ENCODE results near the gene SEMA3B. TPM values are rescaled to one million over a fixed set of nuclear protein-coding genes. Genes with fewer than 3 reads are reported as not detected.

The SEMA3B gene
- total and polyA plus RNA-seq, 2 experiments from 2014 or later: 2.4 to 3.3 TPM

DNA sequence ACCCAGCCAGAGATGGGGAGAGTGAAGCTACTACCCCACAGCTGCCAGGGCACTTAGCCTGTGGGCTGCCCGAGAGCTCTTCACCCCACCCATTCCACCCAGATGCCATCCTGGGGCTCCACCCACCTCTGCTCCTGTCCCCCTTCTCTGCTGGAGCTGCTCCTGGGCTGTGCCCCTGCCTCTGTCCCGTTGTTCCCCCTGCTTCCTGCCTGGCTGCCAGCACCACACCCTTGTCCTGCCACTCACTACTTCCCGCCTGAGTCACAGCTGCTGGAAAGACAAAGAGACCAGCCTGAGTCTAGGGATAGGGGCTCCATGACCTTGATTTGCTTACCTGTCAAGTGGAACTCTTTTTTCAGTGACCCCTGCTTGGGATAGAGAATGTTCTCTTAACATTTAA lies 20.6 kb upstream of the SEMA3B start (continued):
- TF ChIP-seq, protein P1, sequence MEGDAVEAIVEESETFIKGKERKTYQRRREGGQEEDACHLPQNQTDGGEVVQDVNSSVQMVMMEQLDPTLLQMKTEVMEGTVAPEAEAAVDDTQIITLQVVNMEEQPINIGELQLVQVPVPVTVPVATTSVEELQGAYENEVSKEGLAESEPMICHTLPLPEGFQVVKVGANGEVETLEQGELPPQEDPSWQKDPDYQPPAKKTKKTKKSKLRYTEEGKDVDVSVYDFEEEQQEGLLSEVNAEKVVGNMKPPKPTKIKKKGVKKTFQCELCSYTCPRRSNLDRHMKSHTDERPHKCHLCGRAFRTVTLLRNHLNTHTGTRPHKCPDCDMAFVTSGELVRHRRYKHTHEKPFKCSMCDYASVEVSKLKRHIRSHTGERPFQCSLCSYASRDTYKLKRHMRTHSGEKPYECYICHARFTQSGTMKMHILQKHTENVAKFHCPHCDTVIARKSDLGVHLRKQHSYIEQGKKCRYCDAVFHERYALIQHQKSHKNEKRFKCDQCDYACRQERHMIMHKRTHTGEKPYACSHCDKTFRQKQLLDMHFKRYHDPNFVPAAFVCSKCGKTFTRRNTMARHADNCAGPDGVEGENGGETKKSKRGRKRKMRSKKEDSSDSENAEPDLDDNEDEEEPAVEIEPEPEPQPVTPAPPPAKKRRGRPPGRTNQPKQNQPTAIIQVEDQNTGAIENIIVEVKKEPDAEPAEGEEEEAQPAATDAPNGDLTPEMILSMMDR (conservative IDR thresholded peaks at IDR 0.05; ENCODE audit: low read depth in 2 of 2): no peak

DNA sequence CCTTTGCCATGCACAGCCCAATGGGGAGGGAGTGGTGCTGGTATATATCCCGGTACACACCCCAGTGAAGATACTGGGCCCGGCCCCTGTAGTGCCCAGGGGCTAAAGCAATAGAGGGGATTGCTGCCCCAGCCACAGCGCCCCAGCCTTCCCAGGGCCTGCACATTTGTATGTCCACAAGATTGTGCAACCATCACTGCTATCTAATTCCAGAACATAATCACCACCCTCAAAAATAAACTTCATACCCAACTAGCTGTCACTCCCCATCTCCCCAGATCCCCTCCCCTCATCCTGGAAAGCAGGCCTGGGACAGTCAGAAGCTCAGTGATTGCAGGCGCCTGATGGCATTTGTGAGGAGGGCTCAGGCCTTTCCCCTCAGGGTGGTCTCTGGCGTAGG lies 19.5 kb upstream of the SEMA3B start:
- Mint-ChIP-seq H3K27me3 (ENCODE audit: insufficient read depth, low read depth, poor library complexity) (peaks cover 7% of the 10 kb centered on the region), H3K4me1 (peaks cover 39% of the 10 kb centered on the region)

GRCh38 chr3:50250514-50250913 lies 18.4 kb upstream of the SEMA3B start:
- no peak for ATAC-seq
- peaks cover 15% of the 10 kb centered on the region for H3K4me1 ChIP-seq (ENCODE audit: insufficient read depth)
- no peak overlapping the region for H3K4me2 ChIP-seq
- H3K9me3 Mint-ChIP-seq: no peaks in the 10 kb centered on the region; the same call in 2 of the 3 replicates
- H3K79me2 ChIP-seq (replicated peaks; ENCODE audit: insufficient read depth): peaks cover 47% of the 10 kb centered on the region
- peaks cover 3% of the 10 kb centered on the region for H3K27me3 Mint-ChIP-seq (ENCODE audit: insufficient read depth, low read depth, poor library complexity)
- no peak overlapping the region for H3K4me3 ChIP-seq
- DNase-seq (ENCODE audit: low spot score): no peak
- no peak overlapping the region for H3K27ac Mint-ChIP-seq
- peaks cover 42% of the 10 kb centered on the region for H4K20me1 ChIP-seq (replicated peaks; ENCODE audit: insufficient read depth)
- peaks cover 22% of the 10 kb centered on the region for H3K36me3 Mint-ChIP-seq (ENCODE audit: low read depth)
- H3F3A ChIP-seq (replicated peaks; ENCODE audit: low read depth): peaks cover 8% of the 10 kb centered on the region
- H3K4me1 Mint-ChIP-seq: peaks cover 32% of the 10 kb centered on the region
- H3K27me3 ChIP-seq (ENCODE audit: insufficient read depth): no peaks in the 10 kb centered on the region
- H3K4me3 Mint-ChIP-seq: no peak overlapping the region
- H2AFZ ChIP-seq: no peak overlapping the region
- no peaks in the 10 kb centered on the region for H3K36me3 ChIP-seq (ENCODE audit: insufficient read depth)
- H3K9me2 ChIP-seq (ENCODE audit: insufficient read depth): no peaks in the 10 kb centered on the region
- no peak overlapping the region for H3K27ac ChIP-seq (ENCODE audit: low read depth)
- TF ChIP-seq, protein P1 (conservative IDR thresholded peaks at IDR 0.05; ENCODE audit: low read depth in 2 of 2): no peak
- TF ChIP-seq NANOG (IDR thresholded peaks at IDR 0.05; ENCODE audit: borderline replicate concordance) (no peak), ZNF331 (CRISPR knock-in tag; IDR thresholded peaks at IDR 0.05; ENCODE audit: low read depth) (no peak), CREB1 (CRISPR knock-in tag; IDR thresholded peaks at IDR 0.05; ENCODE audit: low read depth) (no peak), ETS1 (IDR thresholded peaks at IDR 0.05) (no peak), POLR2AphosphoS5 (IDR thresholded peaks at IDR 0.05; ENCODE audit: low read depth) (no peak), EZH2 (IDR thresholded peaks at IDR 0.05; ENCODE audit: low read depth, unreplicated experiment) (no peak)

More for the DNA sequence above, 19.5 kb upstream of the SEMA3B start:
- H4K20me1 ChIP-seq (replicated peaks; ENCODE audit: insufficient read depth): peaks cover 42% of the 10 kb centered on the region
- ATAC-seq (no peak), DNase-seq (ENCODE audit: low spot score) (no peak)
- Mint-ChIP-seq H3K36me3 (ENCODE audit: low read depth) (peaks cover 23% of the 10 kb centered on the region), H3K4me3 (no peak overlapping the region), H3K27ac (no peak overlapping the region), H3K9me3 (no peaks in the 10 kb centered on the region; the same call in 2 of the 3 replicates)
- no peak overlapping the region for H2AFZ ChIP-seq
- H3K4me3 ChIP-seq: no peak overlapping the region
- peaks cover 21% of the 10 kb centered on the region for H3K4me1 ChIP-seq (ENCODE audit: insufficient read depth)
- H3K4me2 ChIP-seq: no peak overlapping the region
- no peak overlapping the region for H3K27ac ChIP-seq (ENCODE audit: low read depth)
- no peaks in the 10 kb centered on the region for H3K36me3 ChIP-seq (ENCODE audit: insufficient read depth)
- peaks cover 56% of the 10 kb centered on the region for H3K79me2 ChIP-seq (replicated peaks; ENCODE audit: insufficient read depth)
- H3F3A ChIP-seq (replicated peaks; ENCODE audit: low read depth): peaks cover 11% of the 10 kb centered on the region; the same call in 1 of the 2 replicates
- no peaks in the 10 kb centered on the region for H3K9me2 ChIP-seq (ENCODE audit: insufficient read depth)
- TF ChIP-seq EZH2phosphoT487 (IDR thresholded peaks at IDR 0.05; ENCODE audit: unreplicated experiment): no peak
- TF ChIP-seq POLR2AphosphoS5 (IDR thresholded peaks at IDR 0.05; ENCODE audit: low read depth): no peak
- TF ChIP-seq, protein P2, sequence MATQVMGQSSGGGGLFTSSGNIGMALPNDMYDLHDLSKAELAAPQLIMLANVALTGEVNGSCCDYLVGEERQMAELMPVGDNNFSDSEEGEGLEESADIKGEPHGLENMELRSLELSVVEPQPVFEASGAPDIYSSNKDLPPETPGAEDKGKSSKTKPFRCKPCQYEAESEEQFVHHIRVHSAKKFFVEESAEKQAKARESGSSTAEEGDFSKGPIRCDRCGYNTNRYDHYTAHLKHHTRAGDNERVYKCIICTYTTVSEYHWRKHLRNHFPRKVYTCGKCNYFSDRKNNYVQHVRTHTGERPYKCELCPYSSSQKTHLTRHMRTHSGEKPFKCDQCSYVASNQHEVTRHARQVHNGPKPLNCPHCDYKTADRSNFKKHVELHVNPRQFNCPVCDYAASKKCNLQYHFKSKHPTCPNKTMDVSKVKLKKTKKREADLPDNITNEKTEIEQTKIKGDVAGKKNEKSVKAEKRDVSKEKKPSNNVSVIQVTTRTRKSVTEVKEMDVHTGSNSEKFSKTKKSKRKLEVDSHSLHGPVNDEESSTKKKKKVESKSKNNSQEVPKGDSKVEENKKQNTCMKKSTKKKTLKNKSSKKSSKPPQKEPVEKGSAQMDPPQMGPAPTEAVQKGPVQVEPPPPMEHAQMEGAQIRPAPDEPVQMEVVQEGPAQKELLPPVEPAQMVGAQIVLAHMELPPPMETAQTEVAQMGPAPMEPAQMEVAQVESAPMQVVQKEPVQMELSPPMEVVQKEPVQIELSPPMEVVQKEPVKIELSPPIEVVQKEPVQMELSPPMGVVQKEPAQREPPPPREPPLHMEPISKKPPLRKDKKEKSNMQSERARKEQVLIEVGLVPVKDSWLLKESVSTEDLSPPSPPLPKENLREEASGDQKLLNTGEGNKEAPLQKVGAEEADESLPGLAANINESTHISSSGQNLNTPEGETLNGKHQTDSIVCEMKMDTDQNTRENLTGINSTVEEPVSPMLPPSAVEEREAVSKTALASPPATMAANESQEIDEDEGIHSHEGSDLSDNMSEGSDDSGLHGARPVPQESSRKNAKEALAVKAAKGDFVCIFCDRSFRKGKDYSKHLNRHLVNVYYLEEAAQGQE (IDR thresholded peaks at IDR 0.05; ENCODE audit: unreplicated experiment): no peak
- TF ChIP-seq JUNB (IDR thresholded peaks at IDR 0.05; ENCODE audit: unreplicated experiment): no peak
- TF ChIP-seq ZNF114 (CRISPR knock-in tag; IDR thresholded peaks at IDR 0.05): no peak
- no peak for TF ChIP-seq EZH2 (IDR thresholded peaks at IDR 0.05; ENCODE audit: low read depth, unreplicated experiment)
- no peak for TF ChIP-seq CREB1 (CRISPR knock-in tag; IDR thresholded peaks at IDR 0.05; ENCODE audit: low read depth)
- no peaks in the 10 kb centered on the region for H3K27me3 ChIP-seq (ENCODE audit: insufficient read depth)
